Measurements from ENCODE around the gene RPIA.

Gene RPIA

GRCh38 chr2:88747990-88748389 lies 56.5 kb downstream of the RPIA start:
- no peak for DNase-seq (ENCODE audit: low read depth)
- TF ChIP-seq CTCF (IDR thresholded peaks at IDR 0.05; ENCODE audit: low read depth, low read length) (no peak), POLR2A (IDR thresholded peaks at IDR 0.05; ENCODE audit: extremely low read depth, insufficient read length) (no peak), MAX (IDR thresholded peaks at IDR 0.05; ENCODE audit: low read depth, low read length) (no peak), MYC (IDR thresholded peaks at IDR 0.05; ENCODE audit: low read depth, low read length) (no peak)
- H3K4me3 ChIP-seq (ENCODE audit: low read depth, low read length), result no peak overlapping the region

GRCh38 chr2:88751768-88752167 lies 60.3 kb downstream of the RPIA start:
- TF ChIP-seq POLR2A (IDR thresholded peaks at IDR 0.05; ENCODE audit: extremely low read depth, insufficient read length) (no peak), MAX (IDR thresholded peaks at IDR 0.05; ENCODE audit: low read depth, low read length) (no peak), CTCF (IDR thresholded peaks at IDR 0.05; ENCODE audit: low read depth, low read length) (no peak), MYC (IDR thresholded peaks at IDR 0.05; ENCODE audit: low read depth, low read length) (no peak)
- H3K4me3 ChIP-seq (ENCODE audit: low read depth, low read length), result no peak overlapping the region
- no peak for DNase-seq (ENCODE audit: low read depth)

- no peak for DNase-seq (ENCODE audit: low read depth)
- no peak for TF ChIP-seq MAX (IDR thresholded peaks at IDR 0.05; ENCODE audit: low read depth, low read length)
- no peak for TF ChIP-seq CTCF (IDR thresholded peaks at IDR 0.05; ENCODE audit: low read depth, low read length)
- TF ChIP-seq POLR2A (IDR thresholded peaks at IDR 0.05; ENCODE audit: extremely low read depth, insufficient read length), result no peak
- no peak for TF ChIP-seq MYC (IDR thresholded peaks at IDR 0.05; ENCODE audit: low read depth, low read length)
- no peak overlapping the region for H3K4me3 ChIP-seq (ENCODE audit: low read depth, low read length)
Measured at GRCh38 chr2:88753833-88754584, 62.5 kb downstream of the RPIA start.

- DNase-seq (ENCODE audit: low read depth), result no peak
- TF ChIP-seq CTCF (IDR thresholded peaks at IDR 0.05; ENCODE audit: low read depth, low read length) (no peak), POLR2A (IDR thresholded peaks at IDR 0.05; ENCODE audit: extremely low read depth, insufficient read length) (no peak), MAX (IDR thresholded peaks at IDR 0.05; ENCODE audit: low read depth, low read length) (no peak), MYC (IDR thresholded peaks at IDR 0.05; ENCODE audit: low read depth, low read length) (no peak)
- H3K4me3 ChIP-seq (ENCODE audit: low read depth, low read length), result no peak overlapping the region
Measured at GRCh38 chr2:88754585-88755320, 63.3 kb downstream of the RPIA start.

- no peak overlapping the region for H3K4me3 ChIP-seq (ENCODE audit: low read depth, low read length)
- no peak for DNase-seq (ENCODE audit: low read depth)
- TF ChIP-seq CTCF (IDR thresholded peaks at IDR 0.05; ENCODE audit: low read depth, low read length) (no peak), MYC (IDR thresholded peaks at IDR 0.05; ENCODE audit: low read depth, low read length) (no peak), MAX (IDR thresholded peaks at IDR 0.05; ENCODE audit: low read depth, low read length) (no peak), POLR2A (IDR thresholded peaks at IDR 0.05; ENCODE audit: extremely low read depth, insufficient read length) (no peak)
Measured at GRCh38 chr2:88755836-88756235, 64.4 kb downstream of the RPIA start.
